Measurements from ENCODE around the gene PDCD1LG2.

DNA sequence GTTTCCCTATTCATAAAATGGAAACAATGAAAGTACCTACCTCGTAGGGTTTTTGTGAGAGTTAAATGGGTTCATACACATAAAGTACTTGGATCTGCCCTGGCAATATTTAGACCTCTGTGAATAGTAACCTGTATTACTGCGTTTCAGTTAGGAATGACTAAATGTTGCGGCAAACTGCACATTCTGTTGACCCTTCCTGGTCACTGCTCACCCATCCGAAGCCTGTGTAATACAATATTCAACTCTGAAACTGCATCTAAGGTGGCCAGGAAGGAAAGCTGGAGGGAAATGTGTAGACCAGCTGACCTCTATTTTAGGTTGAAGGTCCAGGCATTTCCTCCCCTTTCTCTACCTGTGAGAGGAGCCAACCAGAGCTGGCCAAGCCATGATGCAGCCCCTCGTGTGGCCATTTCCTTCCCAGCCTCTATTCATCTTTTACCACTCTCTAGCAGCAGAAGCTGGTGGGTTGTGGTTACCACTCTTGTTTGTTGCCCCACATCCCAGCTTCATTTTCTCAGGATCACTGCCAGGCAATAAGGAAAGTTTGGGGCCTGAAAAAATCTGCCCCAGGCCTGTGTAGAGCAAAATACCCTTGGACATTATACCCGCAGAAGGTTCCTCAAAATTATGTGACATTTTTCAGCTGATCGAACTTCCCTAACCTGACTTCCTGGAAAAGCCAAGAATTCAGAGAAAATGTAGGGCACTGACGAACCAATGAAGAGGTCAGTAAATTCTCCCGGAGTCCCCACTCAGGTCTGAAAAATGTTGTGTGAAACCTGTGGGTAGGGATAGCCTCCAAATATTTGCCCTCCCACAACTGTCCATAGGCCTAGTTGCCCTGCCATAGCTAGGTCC is 20.5 kb upstream of the PDCD1LG2 start:
- no peak for TF ChIP-seq POLR2A (IDR thresholded peaks at IDR 0.05)
- TF ChIP-seq, protein P1, sequence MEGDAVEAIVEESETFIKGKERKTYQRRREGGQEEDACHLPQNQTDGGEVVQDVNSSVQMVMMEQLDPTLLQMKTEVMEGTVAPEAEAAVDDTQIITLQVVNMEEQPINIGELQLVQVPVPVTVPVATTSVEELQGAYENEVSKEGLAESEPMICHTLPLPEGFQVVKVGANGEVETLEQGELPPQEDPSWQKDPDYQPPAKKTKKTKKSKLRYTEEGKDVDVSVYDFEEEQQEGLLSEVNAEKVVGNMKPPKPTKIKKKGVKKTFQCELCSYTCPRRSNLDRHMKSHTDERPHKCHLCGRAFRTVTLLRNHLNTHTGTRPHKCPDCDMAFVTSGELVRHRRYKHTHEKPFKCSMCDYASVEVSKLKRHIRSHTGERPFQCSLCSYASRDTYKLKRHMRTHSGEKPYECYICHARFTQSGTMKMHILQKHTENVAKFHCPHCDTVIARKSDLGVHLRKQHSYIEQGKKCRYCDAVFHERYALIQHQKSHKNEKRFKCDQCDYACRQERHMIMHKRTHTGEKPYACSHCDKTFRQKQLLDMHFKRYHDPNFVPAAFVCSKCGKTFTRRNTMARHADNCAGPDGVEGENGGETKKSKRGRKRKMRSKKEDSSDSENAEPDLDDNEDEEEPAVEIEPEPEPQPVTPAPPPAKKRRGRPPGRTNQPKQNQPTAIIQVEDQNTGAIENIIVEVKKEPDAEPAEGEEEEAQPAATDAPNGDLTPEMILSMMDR (IDR thresholded peaks at IDR 0.05): no peak

Data from right lobe of liver (tissue), 4 donors.